CD4-positive, alpha-beta T cell treated with Interleukin-17A for 4 hours (primary cell): ENCODE measurements around the gene LRRC72.
"Not testable (repeated sequence)": the region's sequence is repeated elsewhere in the genome, so short reads cannot be mapped to it uniquely, and the experiment has no call there.

Experiments
- DNase-seq: peaks from one replicate; pipeline ENCODE4 v3.0.0-alpha.2; 2020; ENCODE audit warnings: mixed read lengths

Gene LRRC72

DNA sequence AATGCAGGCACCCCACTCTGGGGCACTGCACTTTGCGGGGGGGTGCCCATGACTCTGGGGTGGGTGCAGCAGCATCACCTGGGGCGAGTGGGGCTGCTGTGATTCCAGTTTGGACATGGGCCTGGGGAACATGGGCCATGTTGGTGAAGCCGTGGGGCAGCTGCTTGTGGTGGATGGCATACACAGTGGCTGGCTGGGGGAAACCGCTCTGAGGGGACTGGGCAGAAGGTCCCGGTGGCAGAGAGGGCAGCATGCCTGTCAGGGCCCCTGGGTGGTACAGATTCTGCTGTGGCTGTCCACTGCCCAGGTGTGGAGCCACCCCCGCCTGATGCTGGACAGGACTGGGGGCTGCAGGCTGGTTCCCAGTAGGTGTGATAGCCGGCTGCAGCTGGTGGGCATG is 57.2 kb downstream of the LRRC72 start:
- DNase-seq = no peak

DNA sequence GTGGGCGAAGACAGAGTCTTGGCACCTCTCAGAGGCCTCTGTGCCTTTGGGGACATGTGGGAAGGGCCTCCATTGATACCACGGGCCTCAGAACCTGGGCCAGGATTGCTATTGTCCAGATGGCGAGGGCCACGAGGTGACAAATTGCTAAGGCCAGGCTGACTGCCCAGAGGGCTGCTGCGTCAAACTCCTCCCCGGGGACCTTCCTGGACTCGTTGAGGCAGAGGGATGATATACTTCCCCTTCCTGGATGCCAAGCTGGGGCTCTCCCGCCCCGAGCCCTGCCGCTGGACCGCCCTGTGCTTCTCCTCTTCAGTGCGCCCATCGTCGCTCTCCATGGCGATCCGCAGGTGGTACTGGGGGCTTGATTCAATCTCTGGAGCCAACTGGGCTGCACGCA is 58.9 kb downstream of the LRRC72 start:
- DNase-seq = no peak

DNA sequence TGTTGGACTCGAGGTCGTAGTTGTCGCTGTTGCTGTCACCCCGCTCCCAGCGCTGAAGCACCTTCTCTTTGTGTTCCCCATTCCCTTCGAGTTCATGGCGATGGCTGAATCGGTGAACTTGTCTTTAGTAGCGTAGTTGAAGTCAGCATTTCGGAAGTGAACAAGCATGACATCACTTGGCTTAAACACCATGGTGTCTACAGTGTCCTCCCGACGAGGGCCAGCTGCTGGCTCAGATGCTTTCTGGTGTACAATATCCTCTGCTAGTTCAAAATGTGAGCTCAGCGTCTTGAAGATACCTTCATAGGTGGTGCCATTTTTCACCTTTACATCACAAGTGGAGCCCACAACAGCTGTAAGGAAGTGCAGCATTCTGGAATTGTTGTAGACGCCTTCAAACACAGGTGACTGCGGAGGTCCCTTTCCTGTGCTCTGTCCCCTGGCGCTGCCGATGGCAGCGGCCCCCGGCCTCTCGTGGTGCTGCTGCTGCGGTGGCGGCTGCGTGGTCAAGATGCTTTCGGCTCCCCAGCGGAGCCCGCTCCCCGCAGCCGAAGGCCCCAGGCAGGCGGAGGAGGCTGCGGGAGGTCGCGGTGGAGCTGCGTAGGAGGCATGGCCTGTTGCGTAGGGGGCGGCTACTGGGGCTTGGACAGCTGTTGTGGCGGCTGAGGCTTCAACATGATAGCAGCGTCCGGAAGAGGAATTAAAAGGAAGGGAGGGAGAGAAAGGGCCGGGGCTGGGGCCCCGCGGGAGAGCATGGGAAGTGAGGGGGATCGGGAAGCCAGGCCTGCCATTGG is 59.7 kb downstream of the LRRC72 start:
- no peak for DNase-seq

DNA sequence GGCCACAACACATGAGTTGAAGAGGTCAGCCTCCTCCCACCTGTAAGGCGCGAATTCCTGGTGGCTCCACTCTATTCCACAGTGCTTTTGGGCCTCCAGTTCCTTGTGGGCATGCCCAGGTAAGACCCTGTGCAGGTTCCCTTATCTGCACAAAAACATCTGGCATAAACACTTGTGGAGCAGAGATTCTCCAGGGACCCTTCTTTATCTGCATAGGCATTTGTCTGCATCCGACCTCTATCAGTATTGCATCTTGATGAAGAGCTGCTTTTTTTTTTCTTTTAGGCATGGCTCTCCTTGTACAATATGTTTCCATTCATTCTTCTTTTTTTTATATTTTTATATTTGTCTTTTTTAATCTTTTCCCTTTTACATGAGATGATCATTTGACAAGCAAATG is 60.5 kb downstream of the LRRC72 start:
- DNase-seq = no peak

DNA sequence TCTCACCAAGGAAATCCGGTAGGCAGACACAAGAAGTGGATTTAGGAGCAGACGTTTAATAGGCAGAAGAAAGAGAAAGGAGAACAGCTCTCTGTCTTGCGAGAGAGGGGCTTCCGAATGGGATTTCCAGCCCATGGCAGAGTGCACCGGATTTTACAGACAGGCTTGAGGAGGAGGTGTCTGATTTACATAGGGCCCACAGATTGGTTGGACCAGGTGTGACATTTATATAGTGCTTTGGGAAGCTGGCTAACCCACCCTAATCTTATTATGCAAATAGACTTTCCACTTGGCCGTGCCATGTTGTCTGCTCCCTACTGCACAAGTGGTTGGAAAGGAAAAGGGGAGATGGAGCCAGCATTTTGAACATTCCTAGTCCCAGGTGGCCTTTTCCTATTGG is 61.2 kb downstream of the LRRC72 start:
- no peak for DNase-seq

DNA sequence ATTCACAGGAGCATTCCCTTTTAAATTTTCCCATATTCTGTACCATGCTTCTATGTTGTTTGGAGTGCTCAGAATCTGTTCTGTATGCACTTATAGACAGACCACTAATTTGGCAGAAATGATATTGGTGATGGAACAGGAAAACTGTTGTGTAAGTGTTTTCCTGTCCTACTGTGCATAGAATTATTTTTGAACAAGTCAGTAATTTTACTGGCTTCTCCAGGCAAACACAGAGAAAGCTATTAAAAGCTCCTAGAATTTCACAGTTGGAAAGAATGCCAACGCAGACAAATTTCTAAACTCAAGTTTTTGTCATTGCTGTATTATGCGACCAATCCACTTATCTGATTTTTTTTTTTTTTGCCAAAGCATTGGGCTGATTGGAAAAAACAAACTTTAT is 63.3 kb downstream of the LRRC72 start:
- DNase-seq = no peak

DNA sequence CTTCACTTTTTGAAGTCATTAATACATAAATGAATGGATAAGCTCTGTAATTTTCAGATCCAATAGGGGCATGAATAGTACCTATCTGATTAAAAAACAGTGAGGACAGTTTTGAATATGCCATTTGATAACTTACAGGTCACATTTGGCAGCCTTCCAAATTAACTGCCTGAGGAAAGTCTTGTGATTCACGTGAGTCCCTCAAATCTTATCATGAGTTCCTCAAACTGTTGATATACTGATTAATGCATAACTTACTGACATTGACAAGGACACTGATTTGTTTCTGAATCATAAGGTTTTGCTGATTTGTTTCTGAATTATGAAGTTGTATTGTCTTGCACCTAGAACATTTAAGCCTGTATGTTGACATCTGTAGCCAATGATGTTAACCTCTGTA is 63.8 kb downstream of the LRRC72 start:
- no peak for DNase-seq

DNA sequence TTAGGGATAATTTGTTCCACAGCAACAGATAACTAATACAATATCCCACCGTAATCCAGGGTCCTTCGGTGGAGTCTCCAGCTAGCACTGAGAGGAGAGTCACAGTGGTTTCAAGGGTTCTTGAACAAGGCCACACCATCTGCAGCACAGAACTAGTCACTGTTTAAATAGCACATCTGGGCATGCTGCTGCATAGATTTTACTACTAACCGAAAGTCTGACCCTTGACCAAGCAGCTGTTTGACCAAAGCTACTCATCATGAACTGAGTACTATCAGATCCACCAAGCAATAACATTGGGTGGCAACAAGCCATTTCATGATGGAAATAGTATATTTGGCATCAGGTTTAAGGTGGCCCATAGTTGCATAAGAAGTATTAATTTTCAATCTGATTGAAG is 65.8 kb downstream of the LRRC72 start:
- DNase-seq = no peak

DNA sequence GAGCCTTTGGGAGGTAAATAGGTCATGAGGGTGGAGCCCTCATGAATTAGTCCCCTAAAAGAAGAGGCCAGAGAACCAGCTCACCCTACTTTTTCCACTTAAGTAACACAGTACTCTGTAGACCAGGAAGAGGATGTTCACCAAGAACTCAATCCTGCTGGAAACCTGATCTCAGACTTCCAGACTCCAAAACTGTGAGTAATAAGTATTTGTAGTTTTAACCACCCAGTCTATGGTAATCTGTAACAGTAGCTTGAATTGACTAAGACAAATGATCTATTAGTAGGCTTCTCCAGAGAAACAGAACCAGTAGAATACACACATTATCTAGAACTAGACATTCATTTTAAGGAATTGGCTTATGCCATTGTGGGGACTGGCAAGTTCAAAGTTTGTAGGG is 67.4 kb downstream of the LRRC72 start:
- no peak for DNase-seq

DNA sequence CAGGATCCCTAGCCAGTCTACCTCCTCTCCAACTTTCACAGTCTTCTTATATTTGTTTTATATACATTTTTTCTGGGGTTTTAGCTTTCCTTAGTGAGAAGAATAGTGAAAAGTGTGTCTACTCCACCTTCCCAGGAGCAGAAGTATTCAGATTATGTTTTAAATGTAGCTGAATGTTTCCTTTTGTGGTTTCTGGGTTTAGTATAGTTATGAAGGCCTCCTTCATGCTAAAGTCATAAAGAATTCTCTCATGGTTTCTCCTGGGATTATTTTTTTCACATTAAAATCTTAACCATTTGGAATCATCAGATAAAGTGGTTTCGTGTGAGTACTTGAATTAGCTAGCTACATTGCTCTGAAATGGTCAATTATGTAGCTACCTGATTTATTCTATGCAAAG is 68.1 kb downstream of the LRRC72 start:
- DNase-seq = no peak

DNA sequence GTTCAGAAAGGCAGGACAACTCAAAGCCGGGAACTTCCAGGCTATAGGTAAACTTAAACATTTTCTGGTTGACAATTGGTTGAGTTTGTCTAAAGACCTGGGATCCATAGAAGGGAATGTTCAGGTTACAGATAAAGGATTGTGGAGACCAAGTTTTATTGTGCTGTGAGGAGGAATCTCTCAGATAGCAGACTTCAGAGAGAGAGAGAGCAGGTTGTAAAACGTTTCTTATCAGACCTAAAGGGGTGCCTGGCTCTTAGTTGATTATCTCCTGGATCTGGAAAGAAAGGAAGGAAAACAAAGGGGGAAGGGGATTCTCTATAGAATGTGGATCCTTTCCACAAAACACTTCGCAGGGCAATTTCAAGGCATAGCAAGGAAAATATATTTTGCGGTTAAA is 69.0 kb downstream of the LRRC72 start:
- DNase-seq = not testable (repeated sequence)

DNA sequence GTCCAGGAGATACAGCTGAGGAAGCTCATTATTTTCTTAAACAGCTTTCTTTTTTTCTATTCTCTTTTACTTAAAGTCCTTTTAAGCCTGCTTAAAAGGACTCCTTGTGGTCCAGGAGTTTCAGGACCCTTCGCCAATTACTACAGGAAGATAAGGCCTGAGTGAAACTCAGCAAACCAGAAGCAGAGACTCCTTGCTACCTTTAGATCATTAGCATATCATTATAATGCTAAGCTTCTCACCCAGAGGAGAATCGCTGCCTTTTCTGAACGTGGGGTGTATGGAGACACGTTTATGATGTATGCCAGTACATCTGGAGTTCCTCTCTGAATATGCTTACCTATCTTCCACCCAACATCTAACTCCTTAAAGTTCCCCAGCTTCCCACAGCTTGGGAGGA is 71.4 kb downstream of the LRRC72 start:
- DNase-seq = no peak

DNA sequence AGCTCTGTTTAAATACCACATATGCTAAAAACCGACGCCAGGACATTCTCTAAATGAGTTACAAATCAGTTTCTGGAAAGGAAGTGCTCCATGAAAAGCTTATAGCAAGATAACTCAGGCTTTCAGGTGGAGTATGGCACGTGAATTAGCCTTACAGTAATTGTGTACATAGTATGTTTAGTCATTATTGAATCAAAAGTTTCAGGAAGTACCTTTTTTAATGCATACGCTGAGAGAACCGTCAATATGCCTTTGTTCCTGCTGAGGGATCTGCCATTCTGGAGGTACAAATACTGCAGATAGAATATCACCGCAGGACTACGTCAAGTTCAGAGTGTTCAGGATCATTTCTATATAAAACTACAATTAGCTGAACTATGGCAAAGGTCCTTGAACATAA is 73.2 kb downstream of the LRRC72 start:
- no peak for DNase-seq

DNA sequence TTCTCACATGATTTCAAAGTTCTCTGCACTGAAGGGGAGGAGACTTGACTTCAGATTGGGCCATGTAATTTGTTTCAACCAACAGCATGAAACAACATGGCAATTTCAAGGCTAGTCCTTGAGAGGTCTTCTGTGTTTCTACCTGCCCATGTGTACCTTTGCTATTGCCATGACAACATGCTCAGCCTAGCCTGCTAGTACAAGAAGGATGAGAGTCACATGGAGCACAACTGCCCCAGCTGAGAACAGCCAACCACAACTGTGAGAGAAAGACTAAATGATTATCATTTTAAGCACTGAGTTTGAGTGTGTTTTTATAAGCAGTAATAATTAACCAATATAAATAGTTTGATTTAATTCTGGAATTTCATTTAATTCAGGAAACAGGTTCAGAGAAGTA is 77.0 kb downstream of the LRRC72 start:
- DNase-seq = no peak

DNA sequence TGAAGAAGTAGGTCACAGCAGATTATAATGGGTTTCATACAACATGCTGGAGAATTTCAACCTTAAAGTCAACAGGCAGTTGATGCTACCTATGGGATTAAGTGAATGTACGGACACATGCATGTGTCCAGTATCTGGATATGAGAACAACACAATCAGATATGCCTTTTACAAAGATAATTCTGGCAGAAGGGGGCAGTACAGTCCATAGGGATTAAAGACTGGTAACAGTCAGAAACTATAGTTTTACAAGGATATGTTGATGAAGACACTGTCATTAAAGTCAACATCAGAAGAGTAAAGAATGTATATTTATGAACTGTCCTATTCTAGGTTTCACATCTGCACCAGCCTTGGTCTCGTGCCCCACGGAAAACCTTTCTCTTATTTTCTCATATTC is 77.4 kb downstream of the LRRC72 start:
- DNase-seq = no peak

DNA sequence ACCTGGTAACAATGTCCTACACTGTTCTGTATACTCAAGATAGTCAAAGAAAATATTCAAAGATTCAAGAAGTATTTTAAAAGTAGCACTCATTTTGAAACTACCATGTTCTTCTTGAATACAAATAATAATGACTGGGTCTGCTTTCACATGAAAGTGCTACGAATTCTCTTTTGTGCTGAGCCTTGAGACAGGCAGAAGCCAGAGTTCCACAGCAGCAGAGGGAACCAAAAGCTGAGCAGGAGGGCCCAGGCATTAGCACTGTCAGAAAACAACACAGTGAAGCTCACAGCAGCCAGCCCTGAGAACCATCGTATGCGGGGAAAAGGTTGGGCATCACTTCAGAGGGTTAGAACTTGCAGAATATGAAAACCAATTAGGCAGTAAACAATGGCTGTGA is 80.1 kb downstream of the LRRC72 start:
- no peak for DNase-seq

DNA sequence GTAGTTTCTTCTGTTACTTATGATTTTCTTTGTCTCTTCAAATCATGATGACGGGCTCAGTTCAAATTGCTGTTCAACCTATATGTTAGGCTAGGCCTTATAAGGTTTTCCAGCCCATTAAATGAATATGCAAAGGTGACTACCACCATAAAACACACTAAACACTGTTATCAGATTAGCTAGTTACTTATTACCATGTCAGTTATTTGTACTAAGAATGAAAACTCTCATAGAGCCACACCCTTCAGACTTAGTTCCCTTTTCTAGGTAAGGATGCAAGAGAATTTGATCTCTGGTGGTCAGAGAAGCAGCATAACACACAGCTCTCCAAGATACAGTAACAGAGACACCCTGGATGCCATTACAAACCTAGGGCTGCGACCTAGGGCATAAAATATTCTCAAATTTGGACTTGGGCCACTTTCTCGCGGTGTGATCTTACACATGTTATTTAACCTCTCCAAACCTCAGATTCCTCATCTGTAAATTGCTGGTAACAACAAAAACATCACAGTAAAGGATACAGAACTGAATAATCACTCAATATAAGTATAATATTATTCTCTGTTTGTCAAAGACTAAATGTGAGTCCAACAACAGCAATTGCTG is 83.3 kb downstream of the LRRC72 start:
- no peak for DNase-seq

DNA sequence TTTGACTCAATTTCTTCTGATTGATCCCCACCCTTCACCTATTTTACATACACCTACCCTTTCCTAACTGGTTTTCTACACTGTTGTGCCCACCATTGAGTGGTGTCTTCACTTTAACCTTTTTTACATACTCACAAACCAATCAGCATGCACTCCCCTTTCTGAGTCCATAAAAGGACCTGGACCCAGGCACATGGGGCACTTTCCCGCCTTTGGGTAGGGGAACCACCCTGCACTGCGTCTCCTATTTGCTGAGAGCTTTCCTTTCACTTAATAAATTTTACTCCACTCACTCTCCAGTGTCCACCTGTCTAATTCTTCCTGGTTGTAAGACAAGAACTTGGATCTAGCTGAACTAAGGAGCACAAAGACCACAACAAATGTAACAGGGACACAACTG is 85.1 kb downstream of the LRRC72 start:
- DNase-seq = no peak

DNA sequence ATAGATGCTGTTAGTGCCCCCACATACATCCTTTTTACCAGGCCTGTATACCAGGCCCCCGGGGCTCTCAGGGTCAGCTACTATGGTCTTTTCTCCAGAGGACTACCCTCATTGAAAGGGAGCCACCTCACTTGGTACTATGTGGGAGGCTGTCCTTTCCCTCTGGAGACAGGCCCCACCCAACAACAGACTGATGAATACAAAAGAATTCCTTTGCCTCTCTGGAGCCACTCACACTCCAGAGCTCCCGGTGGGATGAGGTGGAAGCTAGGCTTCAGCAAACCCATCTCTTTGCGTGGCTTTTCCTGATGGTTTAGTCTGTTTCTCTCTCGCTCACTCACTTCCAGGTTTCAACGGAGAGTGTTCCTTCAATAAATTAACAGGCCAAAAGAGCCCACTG is 88.6 kb downstream of the LRRC72 start:
- DNase-seq = no peak

DNA sequence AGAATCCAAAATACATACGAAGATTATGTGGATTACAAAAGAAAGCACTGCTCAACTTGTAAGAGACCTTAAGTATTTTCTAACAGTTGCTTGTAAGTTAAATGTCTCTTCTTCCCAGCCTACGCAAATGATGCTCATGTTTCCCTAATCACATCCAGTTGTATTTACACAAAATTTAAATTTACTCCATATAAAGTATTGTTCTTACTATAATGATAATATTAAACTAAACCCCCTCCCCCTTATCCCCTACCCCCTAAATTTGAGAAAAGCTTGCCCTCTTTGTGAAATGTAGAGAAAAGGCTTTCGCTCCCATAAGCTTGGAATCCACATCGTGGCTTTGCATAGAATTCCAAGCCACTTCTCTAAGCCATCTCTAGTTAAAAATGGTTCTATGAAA is 89.5 kb downstream of the LRRC72 start:
- no peak for DNase-seq

DNA sequence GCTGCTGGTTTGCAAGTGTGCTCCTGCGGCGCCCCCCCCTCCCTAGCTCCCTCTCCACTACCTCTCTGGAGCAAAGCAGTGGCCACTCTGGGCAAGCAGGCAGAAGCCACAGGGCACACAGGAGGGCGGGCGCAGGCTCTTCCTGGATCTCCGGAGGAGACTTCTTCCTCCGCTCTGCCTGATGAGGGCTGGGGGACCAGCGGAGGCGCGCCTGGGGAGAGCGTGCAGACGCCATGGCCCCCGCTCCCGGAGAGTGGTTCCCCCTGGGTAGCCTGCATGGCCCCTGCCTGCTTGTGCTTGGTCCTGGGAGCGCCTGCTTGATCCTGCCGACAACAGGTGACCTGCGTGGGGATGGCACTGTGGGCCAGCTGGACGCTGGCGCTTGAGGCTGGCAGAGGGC is 89.9 kb downstream of the LRRC72 start:
- no peak for DNase-seq

DNA sequence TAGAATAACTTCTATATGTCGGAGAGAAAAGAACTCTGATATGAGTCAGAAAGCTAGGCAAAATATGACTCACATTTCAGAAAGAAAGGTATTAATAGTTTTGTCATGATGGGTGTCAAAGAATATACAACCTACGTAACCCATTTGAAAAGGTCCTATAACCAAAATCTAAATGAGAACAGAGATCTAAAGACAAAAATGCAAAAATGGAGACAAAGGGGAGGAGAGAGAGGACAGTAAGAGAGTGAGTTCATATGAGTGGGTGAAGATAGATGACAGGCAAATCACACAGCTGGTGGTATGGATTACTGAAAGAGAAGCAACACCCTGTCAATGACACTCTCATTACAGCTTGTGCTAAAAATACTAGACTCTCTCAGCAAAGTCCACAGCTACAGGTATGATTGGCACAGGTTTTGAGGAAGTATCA is 93.4 kb downstream of the LRRC72 start:
- no peak for DNase-seq

DNA sequence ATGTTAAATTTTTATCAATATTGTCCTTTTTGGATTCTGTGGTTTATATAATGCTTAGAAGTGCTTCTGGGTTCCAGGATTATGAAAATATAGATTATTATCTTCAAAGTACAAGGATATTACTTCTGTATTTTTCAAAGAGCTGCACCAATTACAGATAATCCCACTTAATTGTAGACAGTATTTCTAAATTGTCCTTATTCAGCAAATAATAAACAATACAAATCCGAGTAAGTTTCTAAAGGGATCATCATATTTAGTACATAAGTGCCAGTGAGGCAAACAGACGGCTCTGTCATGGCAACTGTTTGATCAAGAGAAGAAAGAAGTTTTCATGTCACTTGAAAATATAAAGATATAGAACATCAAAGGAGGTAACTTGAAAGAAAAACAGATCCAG is 99.8 kb downstream of the LRRC72 start:
- DNase-seq = no peak

DNA sequence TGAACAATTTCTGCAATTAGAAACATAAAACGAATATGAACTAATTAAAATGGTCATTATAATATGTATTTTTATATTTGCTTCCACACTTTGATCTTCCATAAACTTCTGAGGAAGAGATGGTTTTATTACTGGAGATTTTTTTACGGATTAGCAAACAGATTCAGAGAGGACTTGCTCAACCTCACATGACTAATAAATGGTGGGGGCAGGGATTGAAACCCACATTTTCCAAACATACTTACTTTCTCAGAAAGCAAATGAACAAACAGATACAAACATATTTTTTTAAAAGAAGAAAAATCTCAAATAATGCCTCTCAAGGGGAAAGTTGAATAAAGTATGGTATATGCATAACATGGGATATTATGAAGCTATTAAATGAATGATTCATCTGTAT is 100.6 kb downstream of the LRRC72 start:
- DNase-seq = no peak

DNA sequence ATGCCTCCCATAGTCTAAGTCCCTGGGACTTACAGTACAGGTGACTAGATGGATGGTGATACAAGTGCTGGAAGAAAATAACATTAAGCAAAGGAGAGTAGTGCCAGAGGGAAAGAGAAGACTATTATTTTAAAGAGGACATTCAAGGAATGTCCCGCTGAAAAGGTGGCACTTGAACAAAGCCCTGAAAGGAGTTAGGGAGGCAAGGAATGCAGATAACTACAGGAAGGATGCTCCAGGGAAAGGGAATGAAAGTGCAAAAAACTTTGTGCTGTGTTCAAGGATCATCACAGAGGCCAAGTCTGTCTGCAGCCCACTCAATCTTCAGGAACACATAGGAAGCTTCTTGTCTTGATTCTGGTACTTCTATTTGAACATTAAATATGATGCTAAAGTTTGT is 104.0 kb downstream of the LRRC72 start:
- no peak for DNase-seq
